Gastroesophageal sphincter (tissue), 3 donors: ENCODE measurements around the gene BANP.

Source experiments
- EP300 ChIP-seq: sonication (generic); formaldehyde crosslinking; IDR thresholded peaks from one replicate; pipeline ENCODE4 v1.6.1; 2017; ENCODE audit warnings: antibody characterized with exemption, mild to moderate bottlenecking
- POLR2AphosphoS5 ChIP-seq: sonication (generic); formaldehyde crosslinking; IDR thresholded peaks from one replicate; pipeline ENCODE4 v1.6.1; 2017; ENCODE audit warnings: antibody characterized with exemption
- TF ChIP-seq, protein P1 (sequence below), 4 experiments: fragments of 200-600 bp in 2 of 4; fragments of 450-650 bp in 2 of 4; sonication (generic) in 1 of 4; IDR thresholded peaks; one replicate each; pipeline ENCODE4 v1.5.1; 2017 to 2019; ENCODE audit warnings: antibody characterized with exemption in 4 of 4, mild to moderate bottlenecking in 2 of 4, moderate library complexity in 2 of 4

- TF ChIP-seq, protein P1, sequence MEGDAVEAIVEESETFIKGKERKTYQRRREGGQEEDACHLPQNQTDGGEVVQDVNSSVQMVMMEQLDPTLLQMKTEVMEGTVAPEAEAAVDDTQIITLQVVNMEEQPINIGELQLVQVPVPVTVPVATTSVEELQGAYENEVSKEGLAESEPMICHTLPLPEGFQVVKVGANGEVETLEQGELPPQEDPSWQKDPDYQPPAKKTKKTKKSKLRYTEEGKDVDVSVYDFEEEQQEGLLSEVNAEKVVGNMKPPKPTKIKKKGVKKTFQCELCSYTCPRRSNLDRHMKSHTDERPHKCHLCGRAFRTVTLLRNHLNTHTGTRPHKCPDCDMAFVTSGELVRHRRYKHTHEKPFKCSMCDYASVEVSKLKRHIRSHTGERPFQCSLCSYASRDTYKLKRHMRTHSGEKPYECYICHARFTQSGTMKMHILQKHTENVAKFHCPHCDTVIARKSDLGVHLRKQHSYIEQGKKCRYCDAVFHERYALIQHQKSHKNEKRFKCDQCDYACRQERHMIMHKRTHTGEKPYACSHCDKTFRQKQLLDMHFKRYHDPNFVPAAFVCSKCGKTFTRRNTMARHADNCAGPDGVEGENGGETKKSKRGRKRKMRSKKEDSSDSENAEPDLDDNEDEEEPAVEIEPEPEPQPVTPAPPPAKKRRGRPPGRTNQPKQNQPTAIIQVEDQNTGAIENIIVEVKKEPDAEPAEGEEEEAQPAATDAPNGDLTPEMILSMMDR (IDR thresholded peaks at IDR 0.05): no peak
- no peak for TF ChIP-seq POLR2AphosphoS5
- TF ChIP-seq EP300: no peak
Measured at GRCh38 chr16:88045820-88046303, 94.6 kb downstream of the BANP start.
